TTC549 (cell line): Measurements from ENCODE around the gene RNF187.

Source experiments
- FAIRE-seq: peaks from 2 replicates; lab custom pipeline; 2012; peaks lifted over from hg19 to GRCh38; lab: Jason Lieb, UNC

The RNF187 gene

DNA sequence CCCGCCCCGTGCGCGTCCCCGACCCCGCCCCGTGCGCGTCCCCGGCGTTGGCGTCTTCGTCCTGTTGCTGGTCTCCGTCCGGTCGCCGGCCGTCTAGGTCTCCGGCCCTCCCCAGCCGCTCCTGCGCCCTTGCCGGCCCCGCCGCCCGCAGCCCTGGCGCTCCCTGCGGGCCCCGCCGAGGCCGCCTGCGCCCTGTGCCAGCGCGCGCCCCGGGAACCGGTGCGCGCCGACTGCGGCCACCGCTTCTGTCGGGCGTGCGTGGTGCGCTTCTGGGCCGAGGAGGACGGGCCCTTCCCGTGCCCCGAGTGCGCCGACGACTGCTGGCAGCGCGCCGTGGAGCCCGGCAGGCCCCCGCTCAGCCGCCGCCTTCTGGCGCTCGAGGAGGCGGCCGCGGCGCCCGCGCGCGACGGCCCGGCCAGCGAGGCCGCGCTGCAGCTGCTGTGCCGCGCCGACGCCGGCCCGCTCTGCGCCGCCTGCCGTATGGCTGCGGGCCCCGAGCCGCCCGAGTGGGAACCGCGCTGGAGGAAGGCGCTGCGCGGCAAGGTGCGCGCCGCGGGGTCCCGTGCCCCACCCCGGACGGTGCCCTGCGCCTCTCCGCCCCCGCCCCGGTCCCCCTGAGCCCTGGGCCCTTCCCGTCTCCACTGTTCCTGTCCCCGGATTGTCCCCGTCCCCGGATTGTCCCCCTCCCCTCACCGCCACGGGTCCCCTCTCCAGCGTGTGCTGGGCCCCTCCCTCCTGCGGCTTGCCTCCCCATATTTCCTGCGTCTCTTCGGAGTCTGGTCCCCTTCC lies at the start of gene RNF187:
TSS of gene RNF187 (plus strand) at position 47 of the 789 bp plus-strand sequence.
- no peak for FAIRE-seq

DNA sequence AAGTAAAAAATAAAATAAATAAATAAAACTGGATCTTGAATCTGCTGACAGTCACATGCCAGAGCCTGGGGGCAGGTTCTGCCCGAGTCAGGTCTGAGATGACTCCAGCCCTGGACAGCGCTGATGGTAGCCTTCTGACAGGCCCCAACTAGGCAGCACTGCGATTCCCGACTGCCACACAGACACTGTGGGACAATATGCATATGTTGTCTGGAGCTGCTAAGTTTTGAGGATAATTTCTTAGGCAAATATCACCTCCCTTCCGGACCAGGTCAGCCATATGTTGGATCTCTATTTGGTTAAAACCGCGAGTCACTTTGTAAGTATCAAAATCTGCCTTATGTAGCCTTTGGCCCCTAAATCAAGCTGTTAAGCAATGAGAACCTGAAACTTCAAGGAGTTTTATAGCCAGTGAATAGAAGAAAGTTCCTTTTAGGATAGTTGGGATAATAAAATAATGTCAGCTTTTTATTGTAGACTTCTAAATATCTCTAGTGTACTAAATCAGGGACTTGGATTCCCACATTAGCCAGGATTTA lies 49.7 kb upstream of the RNF187 start:
- no peak for FAIRE-seq

DNA sequence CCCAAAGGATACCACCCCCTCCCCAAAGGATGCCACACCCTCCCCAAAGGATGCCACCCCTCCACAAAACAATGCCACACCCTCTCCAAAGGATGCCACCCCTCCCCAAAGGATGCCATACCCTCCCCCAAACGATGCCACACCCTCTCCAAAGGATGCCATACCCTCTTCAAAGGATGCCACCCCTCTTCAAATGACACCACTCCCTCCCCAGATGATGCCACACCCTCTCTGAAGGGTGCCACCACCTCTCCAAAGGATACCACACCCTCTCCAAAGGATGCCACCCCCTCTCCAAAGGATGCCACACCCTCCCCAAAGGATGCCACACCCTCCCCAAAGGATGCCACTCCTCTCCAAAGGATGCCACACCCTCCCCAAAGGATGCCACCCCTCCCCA lies 48.9 kb upstream of the RNF187 start:
- FAIRE-seq, result no peak

DNA sequence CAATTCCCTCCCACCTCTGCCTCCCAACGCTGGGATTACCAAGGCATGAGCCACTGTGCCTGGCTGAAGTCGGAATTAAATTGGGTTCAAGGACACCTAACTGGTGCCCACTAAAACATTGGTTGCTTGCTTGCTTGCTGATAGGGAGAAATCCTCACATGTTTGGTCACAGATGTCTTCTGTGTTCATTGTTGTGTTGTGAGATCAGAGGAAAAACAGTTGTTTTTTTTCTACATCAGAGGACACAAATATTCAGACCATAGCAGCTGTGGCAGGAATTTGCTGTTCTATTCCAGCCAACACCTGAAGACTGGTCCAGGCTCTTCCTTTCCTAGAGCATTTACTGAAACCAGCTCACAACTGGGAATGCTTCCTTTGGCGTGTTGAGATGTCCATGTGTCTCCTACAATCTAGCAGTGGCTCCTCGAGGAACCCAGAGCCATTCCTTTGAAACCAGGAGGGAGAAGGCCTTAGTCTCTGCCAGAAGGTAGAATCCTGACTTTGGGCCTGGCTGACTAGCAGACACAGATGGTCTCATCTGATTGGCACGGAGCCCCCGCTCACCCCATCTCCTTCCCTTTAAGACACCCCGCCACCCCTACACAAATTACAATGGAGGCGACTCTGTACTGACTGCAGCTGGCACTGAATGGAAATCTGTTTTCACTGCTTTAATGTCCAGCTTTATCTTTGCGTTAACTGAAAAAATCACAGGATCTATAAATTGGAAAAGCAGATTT lies 46.3 kb upstream of the RNF187 start:
- FAIRE-seq, result no peak

DNA sequence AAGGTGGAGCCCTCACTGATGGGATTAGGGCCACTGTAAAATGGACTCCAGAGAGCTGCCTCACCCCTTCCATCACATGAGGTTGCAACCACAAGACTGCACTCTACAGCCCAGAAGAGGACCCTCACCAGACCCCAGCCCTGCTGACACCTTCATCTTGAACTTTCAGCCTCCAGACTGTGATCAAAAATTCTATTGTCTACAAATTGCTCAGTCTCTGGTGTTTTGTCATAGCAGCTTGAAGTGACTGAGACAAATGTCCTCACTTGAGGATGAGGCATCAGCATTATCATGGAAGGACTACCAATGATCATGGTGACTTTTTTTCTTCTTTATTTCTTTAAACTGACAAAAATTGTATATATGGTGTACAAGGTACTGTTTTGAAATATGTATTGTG lies 43.8 kb upstream of the RNF187 start:
- no peak for FAIRE-seq

DNA sequence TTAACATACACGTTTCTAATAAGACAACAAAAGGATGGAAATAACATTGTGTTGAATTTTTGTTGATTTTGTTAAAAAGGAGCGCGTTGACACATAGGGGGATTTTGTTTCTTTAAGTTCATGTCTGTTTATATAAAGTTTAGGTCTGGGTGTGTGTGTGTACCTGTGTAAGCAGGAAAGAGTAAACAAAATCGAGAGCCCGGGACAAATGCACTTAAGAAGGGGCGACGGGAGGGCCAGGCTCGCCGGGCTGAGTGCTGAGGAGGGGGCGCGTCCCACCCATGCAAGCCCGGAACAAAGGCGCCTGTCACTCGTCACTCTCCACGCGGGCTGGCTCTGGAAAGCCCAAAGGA lies 41.7 kb upstream of the RNF187 start:
- no peak for FAIRE-seq

DNA sequence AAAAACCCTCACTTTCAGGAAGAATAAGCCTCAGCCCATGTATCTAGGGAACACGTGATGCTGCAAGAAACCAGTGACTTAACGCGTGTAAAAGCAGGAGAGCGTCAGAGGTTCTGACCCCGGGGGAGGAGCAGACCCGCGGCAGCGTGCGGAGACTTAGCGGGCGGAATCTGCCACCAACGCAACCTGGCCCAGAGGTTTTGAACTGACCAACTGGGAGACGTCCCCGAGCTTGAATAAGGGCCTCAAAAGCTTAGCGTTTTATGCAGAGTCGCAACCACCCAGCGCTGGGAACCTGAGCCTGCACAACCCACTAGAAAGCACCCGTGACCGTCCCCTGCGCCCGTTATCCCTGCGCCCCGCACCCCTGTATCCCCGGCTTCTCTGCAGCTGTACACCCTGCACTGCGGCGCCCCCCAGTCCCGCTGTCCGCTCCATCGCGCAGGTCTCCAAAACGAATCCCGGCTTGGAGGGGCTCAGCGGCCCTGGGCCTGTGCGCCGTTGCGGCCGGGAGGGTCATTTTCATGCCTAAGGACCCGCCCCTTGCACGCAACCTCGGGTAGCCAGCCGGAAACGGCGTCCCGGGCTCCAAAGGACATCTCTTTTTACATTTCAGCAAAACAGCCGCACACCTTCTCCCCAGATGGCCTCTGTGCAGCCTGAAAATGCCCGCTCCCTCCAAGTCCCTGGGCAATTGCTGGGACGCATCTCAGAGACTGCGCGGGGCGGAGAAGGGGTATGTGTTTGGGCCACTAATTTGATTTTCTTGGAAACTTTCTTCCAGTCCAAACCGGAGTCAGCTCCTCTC lies 41.1 kb upstream of the RNF187 start:
- no peak for FAIRE-seq

DNA sequence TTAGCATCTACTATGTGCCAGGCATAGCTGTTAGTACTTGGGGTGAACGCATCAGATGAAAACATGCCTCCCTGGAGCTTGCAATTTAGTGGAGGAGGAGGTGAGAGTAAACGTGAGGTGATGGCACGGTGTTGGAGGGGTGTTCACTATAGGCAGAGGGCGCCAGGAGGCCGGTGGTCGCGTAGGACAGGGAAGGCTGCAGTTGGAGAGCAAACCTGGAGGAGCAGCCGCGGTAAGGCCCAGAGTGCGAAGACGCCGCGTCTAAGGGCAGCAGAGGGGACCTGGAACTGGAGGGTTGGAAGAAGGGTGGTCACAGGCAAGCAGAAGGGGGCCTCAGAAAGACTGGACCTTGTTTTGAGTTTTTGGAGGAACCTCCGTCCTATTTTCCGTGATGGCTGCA lies 40.3 kb upstream of the RNF187 start:
- FAIRE-seq, result no peak

DNA sequence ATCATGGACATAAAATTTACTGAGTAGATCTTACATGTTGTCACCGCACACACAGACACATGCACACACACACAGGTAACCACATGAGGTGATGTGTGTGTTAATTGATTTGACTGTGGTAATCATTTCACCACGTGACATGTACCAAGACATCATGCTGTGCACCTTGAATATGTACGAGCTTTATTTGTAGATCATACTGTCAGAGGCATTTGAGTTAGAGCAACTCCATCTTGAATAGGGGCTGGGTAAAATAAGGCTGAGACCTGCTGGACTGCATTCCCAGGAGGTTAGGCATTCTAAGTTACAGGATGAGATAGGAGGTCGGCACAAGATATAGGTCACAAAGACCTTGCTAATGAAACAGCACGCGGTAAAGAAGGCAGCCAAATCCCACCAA lies 38.8 kb upstream of the RNF187 start:
- FAIRE-seq, result no peak

DNA sequence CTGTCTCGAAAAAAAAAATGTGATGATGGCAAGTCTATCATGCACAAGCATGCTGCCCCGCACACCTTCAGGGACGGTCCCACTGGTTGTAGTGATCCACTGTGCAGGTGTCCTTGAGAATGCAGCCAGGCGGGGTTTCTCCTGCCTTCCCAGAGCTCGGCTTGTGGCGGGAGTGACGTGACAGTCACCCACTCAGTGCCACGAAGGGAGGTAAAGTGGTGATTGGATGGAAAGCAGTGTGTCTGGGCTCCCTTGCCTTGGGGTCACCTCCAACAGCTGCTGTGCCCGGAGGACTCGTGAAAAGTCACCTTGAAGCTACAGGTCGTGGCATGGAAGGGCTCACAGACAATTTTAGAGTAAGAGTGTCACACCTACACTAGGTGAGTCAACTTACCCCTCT lies 37.0 kb upstream of the RNF187 start:
- no peak for FAIRE-seq

DNA sequence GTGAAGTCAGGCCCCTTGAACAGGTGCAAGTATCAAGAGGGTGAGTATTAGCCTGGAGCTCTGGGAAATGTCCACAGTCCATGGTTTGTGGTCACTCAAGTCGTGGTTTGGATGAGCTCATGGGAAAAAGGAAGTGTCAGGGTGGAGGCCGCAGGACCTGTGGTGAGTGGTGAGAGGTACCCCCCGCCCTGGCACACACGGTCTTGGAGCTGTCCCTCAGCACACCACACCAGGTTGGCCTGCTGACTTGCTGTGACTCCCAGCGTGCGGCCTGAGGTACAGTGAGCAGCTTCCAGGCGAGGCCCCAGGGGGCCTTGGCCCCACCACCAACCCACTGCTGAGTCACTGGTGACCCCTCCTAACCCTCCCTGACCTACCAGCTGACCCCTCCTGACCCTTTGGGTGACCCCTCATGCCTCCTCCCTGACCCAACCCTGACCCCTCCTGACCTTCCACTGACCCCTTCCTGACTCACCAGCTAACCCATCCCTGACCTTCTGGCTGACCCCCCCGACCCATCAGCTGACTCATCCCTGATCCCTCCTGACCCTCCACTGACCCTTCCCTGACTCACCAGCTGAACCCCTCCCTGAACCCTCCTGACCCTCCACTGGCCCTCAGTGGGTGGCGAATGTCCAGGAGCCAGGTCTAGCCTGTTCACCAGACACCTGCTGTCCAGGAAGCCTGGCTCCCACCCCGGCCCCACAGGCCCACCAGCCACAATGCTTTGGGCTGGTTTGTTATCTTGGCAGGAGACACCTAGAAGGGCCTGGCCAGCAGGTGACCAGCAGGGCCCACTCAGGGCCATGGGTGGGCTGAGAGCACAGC lies 34.8 kb upstream of the RNF187 start:
- FAIRE-seq, result no peak

DNA sequence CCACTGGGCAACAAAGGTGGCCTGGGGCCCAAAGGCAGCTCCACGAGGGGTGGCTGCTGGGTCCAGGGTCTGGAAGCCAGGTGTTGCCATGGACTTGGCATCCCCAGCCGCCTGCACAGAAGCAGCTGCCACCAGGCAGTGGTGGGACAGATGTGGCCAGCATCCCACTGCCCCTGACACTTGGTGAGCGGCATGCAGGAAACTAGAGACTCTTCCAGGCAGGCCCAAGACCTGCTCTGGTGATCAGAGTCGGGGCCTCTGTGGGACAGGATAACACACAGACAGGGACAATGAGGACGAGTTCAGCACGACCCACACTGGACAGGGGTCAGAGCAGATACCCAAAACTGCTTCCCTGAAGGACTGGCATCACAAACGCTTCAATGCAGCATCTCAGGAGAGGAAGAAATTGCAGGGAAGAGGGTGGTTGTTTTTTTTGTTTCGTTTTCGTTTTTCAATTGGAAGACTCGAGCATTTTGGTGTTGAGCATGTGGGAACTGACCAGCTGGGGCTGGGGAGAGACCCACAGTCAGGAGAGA lies 34.1 kb upstream of the RNF187 start:
- FAIRE-seq, result no peak

DNA sequence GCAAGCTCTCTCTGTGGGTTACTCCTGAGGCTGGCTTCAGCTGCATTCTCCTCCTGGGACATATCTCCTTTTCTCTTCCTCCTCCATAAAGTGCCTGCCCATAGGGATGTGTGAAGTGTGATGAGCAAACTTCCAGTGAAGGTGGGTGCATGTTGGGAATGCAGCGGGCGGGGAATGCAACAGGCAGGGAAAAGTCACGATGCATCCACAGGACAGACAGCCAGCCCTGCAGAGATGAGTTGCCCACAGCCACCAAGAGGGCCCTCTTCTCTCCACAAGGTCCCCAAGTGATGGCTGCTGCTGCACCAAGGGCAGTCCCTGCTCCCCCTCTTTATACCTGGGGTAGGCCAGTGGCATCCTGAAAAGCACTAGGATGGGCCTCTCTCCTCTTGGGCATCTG lies 33.6 kb upstream of the RNF187 start:
- FAIRE-seq, result no peak

DNA sequence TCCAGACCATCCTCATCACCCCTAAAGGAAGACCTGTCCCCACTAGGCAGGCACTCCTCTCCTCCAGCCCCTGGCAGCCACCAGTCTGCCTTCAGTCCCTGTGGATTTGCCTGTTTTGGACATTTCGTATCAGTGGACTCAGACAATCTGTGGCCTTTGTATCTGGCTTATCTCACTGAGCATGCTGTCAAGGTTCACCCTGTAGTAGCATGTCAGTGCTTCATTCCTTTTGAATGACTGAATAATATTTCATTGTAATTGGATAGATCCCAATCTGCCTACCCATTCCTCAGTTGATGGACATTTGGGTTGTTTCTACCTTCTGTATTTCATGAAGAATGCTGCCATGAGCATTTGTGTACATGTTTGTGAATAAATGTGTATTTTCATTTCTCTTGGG lies 32.9 kb upstream of the RNF187 start:
- no peak for FAIRE-seq

DNA sequence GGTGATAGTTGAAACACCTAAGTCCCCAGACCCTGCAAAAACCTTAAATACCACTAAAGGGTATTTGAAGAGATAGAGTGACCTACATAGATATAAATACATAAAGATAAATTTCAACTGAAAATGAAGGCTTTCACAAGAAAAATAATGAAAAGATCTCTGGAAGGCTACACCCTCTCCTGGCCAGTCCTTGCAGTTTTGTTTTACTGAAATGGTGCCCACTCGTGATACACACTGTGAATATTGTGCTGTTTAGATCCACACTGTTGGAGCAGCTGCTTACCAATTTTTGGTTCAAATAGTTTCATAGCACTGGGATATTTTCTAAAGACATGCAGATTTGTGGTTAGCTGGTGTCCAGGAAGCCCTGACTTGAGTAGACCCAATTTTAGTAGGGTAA lies 31.5 kb upstream of the RNF187 start:
- FAIRE-seq, result peak; percentile 15

DNA sequence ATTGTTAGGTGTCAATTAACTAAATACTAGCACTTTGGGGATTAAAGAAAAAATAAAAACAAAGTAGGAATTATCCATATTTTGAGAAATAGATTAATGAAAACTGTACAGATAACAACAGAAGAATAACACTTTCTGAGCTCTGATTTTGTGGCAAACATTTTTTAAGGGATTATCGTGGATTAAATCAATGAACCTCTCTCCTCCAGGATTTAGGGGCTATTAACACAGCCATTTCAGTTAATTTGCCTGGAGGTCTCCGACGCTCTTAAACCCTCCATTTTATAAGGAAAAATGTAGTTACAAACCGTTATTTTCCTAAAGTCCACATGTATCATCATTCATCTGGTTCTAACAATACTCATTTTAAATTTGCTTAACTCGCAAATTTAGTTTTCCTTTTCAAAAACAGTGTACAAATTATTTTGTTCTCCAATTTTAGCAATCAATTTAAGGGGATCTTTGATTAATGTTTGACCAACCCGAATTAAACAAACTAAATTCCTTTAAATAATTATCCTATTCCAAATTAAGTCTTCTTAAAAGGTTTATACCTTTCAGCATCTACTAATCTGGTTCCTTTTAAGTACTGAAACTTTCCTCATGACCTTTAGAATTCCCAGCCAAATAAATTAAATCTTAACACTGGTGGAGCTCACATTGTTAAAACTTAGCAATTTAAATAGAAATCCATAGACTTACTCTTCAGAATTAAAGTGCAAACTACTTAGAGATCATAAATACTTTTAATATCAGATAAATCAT lies 30.7 kb upstream of the RNF187 start:
- FAIRE-seq, result peak; percentile 53

DNA sequence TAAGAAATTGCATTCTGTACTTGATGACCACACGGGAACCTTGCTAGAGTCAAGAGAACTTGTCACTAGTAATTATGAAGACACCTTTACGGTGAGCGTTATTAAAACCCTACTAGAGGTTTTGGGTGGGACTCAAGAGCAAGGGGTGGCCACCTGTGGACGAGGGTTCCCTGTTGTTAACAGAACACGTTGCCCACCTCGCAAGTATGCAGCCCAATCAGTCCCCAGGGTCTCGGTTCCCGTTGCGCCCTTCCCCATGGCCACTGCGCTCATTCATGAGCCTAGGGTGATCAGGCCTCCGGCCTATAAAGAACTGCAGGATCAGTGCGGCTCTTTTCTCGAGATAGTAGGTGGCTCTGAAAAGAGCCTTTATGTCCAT lies 30.2 kb upstream of the RNF187 start:
- no peak for FAIRE-seq

DNA sequence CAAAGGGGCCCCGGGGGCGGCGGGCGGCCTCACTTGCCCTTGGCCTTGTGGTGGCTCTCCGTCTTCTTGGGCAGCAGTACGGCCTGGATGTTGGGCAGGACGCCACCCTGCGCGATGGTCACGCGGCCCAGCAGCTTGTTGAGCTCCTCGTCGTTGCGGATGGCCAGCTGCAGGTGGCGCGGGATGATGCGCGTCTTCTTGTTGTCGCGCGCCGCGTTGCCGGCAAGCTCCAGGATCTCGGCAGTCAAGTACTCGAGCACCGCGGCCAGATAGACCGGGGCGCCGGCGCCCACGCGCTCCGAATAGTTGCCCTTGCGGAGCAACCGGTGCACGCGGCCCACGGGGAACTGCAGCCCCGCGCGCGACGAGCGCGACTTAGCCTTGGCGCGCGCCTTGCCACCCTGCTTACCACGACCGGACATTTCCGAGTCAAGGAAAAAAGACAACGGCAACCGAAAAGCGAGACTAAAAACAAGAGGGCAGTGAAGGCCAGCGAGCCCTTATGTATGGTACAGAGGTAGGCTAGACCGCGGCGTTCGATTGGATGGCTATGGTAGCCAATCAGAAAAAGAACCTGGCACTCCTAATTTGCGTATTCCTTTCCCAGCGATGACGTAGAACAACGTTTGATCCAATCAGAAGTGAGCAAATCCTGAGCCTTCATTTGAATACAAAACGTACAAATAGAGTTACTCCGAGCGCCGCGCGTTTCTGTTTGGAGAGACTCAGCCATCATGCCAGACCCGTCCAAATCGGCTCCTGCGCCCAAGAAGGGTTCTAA lies 29.6 kb upstream of the RNF187 start:
- peak; percentile 99 for FAIRE-seq

DNA sequence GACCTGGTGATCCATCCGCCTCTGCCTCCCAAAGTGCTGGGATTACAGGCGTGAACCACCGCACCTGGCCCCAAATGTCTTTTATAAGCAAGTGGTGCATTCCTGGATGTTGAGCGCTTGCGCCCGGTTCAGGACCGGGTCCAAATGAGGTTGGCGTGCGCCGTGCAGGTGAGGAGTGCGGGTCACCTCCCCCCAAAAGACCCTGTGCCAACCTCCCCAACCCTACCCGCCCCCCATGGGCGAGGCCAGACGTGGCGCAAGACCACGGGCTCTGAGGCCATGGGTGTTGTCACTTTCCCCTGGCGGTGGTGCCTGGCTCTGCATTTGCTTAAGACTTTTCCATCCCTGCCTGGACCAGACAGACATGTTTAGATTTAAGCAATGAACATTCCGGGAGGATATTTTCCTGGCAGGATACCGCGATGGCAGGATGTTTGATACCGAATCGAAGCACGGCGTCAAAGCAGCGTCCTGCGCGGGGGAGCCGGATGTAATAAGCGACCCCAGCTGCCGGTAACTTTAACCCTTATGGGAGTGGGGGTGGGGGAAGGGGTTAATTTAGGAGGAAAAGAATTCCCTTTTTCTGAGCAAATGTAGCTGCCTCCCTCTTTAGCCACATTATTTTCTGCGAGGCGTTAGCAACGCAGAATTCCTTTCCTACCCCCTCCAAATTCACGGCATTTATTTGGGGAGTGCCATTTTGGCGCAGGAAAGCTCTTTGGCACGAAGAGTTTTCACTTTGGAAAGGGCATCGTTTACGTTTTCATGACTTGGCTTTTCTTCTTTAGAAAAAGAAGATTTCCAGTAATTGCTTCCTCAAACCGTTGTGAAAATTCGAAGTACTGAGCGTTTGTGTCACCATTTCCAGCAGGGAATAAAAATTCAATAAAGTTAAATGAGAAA lies 27.8 kb upstream of the RNF187 start:
- FAIRE-seq, result no peak
